B cell (primary cell): ENCODE results near the gene RFC3.

Experiments
- CTCF ChIP-seq: fragments of 200-600 bp; IDR thresholded peaks from one replicate; pipeline ENCODE4 v1.8.0; 2022; ENCODE audit warnings: antibody characterized with exemption, mild to moderate bottlenecking
- EZH2 ChIP-seq: IDR thresholded peaks from 2 replicates; pipeline ENCODE4 v1.6.1; 2012; ENCODE audit warnings: borderline replicate concordance, low read depth, mild to moderate bottlenecking, moderate library complexity, low read length; ENCODE audit not compliant: insufficient read depth, poor library complexity, severe bottlenecking

GRCh38 chr13:33771296-33771695, 46.7 kb upstream of the RFC3 start:
- no peak for TF ChIP-seq CTCF
- TF ChIP-seq EZH2 = no peak
